SK-N-DZ (cell line): ENCODE results near the gene CAMTA1.
"Not testable (repeated sequence)": the region's sequence is repeated elsewhere in the genome, so short reads cannot be mapped to it uniquely, and the experiment has no call there.

ENCODE experiments used
- DNase-seq: peaks from one replicate; pipeline ENCODE4 v3.0.0-alpha.2; 2015; ENCODE audit warnings: low spot score

CAMTA1 gene

DNA sequence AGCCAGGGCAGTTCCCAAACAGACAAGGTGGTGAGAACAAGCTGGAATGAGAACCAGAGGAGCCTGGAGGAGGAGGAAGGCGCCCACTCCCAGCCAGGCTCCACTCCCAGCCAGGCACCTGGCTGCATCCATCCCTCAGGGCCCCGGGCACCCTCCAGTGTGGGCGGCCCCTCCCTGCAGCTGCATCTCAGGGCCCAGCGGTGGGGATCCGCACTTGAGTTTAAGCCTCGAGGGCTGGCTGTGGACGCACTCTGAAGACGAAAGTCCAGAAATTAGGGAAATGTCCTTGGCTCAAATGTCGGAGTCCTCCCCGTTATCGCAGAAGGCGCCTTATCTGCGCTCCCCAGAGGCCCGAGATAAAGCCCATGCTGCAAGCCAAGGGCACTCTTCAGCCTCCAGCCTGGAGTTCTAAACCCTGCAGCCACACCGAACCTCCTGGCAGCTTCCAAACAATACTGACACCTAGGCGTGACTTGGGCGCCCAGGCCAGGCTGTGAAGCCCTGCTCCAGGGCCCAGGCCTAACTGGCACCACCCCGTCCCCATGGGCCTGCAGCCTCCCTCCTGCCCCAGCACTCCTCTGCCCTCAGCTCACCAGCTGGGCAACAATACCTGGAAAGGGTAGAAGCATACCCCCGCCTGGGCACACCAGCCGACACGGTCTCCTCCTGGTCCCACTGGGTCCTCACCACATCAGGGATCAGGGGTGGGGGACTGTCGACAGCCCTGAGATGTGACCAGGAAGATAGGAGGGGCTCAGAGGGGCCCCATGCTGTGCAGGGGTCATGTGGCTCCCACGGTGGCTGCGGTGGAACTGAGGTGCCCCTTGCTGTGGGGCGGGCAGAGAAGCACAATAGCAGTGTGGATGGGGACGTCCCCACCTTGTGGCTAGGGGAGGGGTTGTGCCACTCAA is 801.0 kb downstream of the CAMTA1 start:
- DNase-seq = peak; percentile 58

DNA sequence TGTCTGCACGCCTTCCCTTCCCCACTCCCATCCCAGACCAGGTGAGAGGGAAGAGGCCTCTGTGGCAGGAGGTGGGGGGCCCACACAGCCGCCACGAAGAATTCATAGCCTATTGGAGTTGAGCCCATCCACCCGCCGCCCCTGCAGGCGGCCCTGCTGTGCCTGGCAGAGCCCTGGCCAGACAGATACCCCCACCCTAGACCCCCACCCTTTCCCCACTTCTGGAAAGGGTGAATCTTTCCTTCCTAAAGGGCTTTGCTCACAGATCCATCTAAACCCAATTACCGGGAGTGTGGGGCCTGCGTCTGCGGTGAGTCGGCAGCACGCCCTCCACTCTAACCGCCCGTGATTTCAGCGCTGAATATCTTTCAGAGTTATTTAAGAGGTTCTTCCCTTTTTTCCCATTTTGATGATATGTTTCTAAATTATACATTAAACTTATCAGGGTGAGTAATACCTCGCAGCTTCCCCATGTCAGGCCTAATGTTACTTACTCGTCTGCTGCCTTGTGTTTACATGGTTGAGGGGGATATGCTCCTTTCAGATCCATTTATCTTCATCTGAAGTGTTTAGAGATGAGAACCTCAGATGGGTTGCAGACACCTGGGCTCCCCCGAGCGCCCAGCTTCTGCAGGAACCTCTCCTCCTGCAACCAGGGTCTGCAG is 802.0 kb downstream of the CAMTA1 start:
- peak; percentile 85 for DNase-seq

DNA sequence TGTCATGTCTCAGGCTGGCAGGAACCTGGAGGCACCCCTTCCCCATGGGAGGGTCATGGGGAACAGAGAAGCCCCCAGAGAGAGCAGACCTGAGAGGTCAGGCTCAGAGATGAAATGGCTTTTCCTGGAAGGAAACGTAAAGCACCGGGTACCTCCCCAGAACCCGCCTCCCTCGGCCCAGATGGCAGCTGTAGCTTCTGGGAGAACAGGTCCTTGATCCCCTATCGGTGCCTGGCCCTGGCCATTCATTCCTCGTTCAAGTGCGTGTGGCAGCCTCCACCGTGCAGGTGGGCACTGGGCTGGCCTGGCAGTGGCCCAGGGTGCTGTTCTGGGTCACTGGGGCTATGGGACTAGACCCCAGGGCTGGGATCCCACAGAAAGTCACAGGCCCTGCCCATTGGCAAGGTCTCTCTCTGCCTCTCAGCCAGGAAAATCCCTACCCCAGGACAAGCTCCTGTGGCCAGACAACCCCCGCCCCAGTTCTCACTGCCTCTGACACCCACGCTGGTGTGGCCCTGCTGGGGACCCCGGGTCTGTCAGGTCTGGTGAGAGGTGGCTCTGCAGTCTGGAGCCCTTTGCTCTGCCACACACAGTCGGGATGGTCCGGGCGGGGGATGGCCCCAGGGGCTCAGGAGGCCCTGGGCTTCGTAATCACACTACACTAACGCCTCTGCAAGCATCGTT is 802.7 kb downstream of the CAMTA1 start:
- DNase-seq = no peak

DNA sequence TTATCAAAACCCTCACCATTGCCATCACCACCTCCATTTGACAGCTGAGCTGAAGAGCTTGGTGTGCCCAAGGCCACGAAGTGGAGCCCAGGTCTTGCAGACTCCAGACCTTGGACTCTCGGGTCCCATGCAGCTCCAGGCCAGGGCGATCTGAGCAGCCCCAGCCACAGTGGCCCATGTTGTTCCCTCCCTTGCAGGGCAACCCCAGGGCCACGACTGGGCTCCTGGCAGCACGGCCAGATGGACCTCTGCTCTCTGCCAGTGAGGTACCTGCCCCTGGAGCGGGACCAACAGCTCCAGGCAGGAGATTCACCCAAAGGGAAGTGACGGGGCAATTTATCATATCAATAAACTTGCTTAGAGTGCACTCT is 803.2 kb downstream of the CAMTA1 start:
- DNase-seq = no peak

DNA sequence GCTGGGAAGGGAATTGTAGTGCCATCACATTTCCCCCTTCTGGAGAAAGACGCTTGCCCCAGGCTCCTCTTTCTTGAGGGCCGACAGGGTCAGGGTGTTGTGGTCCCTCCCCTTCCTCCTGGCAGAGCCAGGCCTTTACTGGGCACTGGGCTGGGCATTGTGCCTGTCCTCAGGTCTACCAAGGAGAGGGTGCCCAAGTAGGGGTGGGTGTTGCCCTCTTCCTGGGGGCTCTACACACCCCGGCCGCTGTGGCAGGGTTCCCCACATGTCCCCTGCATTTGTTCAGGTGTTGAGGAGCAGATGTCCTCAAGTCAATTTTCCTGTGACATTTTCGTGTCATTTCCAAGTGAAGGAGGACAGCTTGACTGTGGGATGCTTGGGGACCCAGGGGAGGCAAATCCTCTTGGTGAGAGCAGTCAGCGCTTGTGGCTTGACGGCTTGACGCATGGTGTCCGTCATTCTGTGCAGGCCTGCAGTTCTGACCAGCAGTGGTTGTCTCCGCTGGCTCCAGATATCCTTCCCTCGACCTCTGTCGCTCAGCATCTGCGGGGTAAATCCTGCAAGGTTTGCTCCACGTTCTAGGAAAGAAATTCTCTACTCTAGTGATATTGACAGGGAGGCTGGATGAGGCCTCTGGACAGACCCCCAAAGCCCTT is 804.0 kb downstream of the CAMTA1 start:
- DNase-seq = no peak

DNA sequence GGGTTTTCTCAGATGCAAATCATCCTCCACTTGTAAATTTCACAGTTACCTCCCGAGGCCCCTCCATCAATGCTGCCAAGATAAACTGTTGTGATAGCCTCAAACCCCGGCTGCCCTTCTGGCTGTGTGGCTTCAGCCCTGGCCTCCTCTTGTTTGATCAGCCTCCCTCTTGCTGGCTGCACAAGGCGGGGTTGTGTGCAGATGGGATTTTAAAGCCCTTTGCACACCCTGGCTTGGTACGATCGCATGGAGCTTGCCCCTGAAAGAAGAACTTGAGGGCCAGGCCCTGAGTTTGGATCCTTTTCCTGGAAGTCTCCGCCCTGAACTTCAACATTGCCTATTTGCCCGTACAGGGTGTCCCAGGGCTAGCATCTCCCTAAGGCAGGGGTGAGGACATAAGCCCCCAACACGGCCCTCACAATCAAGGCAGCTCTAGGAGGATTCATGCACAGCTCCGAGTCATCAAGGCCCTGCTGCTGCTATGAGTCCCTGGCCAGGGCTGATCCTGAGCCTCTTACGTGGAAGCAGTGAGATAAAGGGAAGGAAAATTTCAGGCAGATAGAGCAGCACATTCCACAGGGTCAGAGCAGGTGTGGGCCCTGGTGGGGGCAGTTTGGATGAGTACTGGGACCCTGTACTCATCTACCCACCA is 804.6 kb downstream of the CAMTA1 start:
- DNase-seq = no peak

DNA sequence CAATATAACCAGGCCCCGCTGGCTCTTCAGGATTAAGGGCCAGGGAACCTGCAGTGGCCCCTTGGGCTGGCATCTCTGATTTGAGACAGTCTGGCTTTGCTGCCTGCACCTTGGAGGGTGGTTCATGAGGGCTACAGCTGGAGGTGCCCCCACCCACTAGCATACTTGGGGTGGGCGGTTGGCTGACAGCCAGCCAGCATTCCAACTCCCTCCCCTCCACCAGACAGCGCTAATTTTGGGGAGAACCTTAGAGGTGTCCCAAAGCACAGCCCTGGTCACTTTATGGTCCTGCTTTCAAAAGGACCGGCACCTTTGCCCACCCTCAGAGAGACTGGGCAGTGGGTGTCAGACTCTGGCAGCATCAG is 805.2 kb downstream of the CAMTA1 start:
- DNase-seq = no peak

DNA sequence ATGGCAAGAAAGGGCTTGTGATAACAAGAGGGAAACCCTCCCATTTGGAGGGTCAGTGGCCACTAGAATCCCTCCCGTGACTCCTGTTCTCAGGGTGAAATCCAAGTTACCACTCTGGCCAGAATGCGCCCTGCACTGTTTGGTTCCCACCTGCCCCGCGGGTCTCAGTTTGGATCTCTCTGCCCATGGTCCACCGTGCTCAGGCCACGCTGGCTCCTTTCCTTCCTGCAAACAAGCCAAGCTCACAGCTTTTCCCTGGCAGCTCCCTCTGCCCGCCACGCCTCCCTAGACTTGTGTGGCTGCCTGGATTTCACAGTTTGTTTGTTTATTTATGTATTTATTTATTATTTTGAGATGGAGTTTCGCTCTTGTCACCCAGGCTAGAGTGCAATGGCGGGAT is 806.3 kb downstream of the CAMTA1 start:
- no peak for DNase-seq

DNA sequence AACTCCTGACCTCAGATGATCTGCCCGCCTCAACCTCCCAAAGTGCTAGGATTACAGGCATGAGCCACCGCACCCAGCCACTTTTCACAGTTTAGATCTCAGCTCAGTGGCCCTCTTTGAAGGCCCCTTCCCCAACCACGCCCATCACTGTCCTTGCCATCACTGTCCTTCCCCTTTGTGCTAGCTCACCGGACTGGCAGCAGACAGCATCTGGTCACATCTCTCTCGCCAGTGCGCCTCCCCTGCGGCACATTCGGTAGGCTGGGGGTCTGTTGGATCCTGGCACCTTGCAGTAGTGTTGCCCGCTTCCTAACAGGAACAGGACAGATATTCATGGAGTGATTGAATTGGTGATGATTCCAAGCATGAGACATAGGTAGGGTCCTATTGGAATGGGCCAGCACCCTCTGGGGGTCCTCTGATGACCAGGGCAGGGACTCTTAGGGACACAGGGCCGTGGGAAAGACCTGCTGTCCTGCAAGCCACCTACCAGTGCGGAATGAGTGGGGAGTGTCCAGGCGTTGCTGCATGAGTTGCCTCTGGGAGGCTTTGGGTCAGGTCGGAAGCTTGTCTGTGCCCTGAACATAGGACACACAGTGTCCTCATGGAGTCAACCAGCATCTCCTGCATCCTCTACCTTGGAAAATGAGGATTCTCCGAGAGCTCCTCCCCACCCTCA is 807.0 kb downstream of the CAMTA1 start:
- no peak for DNase-seq

DNA sequence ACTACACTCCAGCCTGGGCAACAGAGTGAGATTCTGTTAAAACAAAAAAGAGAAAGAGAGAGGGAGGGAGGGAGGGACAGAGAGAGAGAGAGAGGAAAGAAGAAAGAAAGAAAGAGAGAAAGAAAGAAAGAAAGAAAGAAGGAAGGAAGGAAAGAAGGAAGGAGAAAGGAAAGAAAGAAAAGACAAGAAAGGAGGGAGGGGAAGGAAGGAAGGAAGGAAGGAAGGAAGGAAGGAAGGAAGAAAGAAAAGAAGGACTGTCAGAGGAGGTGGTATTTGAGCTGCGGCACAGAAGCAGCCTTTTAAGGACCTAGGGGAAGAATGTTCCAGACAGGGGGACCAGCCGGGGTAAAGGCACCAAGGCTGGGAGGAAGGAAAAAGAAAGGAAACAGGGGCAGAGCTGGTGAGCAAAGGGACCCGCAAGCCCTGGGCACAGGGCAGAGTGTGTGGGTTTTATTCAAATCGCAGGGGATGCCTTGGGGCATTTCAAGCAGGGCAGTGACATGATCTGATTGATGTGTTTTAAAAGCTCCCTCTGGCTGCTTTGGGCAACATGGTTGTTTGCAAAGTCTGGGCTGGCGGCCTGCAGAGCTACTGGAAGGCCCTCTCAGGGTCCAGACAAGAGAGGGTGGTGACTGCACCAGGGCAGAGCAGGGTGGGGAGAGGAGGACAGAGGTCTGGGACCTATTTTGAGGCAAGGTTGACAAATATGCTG is 808.9 kb downstream of the CAMTA1 start:
- no peak for DNase-seq

DNA sequence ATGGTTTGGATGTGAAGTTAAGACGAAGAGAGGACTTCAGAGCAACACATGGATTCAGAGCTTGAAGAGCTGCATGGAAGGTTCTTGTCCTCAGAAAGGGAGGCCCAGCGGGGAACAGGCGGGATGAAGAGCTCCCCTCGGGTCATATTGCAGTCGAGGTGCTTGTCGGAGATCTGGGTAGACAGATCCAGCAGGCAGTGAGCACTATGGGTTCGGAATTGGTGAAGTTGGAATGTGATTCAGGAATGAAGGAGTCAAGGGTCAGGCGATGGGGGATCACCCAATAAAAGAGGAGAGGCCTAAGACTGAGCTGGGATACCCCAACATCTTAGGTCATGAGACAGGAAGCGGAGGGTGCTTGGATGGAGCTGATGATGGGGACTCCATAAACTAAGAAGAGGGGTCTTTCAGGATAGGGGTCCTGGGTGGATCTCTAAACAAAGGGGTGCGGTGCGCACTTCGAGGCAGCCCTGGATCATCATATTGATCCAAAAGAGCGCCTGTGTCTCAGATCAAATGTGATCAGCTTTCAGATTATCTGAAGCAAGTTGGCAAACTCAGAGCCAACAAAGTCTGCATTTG is 809.6 kb downstream of the CAMTA1 start:
- DNase-seq = no peak

DNA sequence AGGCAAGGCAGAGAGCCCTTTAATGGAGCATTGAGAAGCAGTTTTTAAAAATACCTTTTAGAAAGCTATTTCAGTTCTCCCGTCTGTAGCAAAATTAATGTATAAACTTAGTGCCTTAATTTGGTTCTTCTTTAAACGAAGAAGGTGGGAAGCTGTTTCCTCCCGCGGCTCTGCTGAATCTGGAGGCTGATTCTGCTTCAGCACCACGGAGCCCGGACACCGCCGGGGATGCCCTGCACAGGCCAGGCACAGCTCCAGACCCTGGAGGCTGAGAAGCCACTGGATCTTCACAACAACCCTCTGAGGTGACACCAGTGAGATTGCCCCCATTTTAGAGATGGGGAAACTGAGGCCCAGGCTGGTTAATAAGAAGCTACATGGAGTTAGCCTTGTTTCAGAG is 810.1 kb downstream of the CAMTA1 start:
- no peak for DNase-seq

DNA sequence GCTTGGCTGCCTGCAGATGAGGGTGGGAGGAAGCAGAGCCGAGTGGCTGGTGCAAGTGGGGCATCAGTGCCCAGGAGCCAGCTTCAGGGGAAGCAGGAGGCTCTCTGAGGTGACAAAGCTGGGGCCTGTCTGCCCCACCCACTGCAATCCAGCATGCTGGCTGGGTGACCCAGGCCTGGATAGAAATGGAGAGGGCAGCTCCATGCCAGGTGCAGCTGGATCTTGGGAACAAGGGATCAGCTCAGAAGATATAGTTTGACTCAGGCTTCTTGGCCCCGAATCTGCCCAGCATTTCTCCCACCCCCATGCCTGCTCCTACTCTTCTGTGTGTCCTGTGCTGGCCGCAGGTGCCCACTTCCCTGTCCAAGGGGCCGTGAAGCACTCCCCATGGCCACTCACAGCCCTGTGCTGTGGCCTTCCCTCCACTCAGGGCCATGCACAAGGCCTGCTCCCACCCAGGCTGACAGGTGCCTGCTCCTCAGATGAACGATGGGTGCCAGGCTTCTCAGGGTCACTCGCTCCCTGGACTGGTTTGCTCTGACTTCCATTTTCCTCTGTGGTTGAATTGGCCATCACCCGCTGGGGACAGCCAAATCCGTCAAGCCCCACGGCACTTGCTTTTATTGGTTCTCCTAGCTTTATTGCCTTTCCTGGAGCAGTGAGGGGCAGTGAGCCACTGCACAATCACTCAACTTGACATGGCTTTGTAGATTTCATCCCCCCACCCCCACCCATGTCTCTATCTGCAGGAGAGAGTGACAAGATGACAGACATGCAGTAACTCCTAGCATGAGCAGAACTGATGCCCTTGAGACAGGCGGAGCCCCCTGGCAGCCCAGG is 811.1 kb downstream of the CAMTA1 start:
- no peak for DNase-seq

DNA sequence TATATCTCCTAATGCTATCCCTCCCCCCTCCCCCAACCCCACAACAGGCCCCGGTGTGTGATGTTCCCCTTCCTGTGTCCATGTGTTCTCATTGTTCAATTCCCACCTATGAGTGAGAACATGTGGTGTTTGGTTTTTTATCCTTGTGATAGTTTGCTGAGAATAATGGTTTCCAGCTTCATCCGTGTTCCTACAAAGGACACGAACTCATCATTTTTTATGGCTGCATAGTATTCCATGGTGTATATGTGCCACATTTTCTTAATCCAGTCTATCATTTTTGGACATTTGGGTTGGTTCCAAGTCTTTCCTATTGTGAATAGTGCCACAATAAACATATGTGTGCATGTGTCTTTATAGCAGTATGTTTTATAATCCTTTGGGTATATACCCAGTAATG is 812.8 kb downstream of the CAMTA1 start:
- DNase-seq = not testable (repeated sequence)

DNA sequence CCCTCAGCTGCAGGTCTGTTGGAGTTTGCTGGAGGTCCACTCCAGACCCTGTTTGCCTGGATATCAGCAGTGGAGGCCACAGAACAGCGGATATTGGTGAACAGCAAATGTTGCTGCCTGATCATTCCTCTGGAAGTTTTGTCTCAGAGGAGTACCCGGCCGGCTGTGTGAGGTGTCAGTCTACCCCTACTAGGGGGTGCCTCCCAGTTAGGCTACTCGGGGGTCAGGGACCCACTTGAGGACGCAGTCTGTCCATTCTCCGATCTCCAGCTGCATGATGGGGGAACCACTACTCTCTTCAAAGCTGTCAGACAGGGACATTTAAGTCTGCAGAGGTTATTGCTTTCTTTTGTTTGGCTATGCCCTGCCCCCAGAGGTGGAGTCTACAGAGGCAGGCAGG is 819.7 kb downstream of the CAMTA1 start:
- not testable (repeated sequence) for DNase-seq

DNA sequence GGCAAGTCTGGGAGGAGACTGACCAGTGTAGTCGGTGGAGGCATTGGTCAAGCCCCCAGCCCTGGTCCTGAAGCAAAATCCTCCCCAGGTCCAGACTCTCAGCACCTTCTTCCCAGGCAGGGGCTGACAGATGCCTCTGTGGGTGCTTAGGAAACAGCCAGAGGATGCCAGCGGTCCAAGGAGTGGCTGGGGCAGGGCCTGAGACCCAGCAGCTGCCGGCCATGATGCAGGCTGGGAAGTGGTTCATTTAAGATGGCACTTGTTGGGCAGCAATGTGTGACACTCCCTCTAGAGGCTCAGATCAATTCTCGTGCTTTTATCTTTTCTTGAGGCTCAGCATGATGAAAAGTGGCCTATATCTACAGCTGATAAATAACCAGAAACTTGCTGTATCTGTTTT is 820.8 kb downstream of the CAMTA1 start:
- no peak for DNase-seq

DNA sequence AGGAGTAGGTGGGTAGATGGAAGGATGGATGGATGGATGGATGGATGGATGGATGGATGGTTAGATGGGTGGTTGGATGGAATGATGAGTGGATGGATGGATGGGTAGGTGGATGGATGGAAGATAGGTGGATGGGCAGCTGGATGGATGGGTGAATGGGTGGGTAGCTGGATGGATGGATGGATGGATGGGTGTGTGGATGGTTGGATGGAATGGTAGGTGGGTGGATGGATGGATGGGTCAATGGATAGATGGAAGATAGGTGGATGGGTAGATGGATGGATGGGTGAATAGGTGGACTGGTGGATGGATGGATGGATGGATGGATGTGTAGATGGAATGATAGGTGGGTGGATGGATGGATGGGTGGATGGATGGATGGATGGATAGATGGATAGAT is 821.8 kb downstream of the CAMTA1 start:
- no peak for DNase-seq

DNA sequence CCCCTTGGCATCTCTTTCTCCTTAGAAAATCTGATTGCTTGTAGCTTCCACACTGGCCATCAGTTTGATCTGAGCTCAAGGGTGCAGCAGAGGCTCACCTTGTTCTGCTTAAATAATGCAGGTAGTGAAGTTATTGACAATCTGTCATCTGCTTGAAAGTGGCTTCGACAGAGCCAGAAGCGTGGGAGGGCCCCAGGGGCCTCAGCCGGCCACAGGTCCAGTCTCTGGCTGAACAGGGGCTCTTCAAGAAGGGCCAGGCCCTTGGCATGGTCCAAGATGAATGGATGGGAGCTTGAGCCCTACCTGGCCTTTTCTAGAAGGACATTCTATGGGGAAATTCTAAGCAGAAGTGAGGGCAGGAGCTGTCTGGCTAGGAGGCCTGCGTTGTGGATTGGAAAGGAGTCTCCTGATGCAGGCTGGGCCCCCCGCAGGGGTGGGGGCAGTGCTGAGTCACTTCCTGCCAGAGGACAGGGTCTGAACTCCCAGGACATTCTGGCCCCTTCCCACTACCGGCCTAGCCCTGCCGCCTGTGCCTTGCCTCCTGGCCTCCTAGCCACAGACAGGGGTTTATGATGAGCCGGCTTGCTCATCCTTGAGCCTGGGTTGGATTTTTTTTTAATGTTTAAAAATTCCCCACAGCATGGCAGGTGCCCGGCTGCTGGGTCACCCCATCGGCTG is 823.5 kb downstream of the CAMTA1 start:
- no peak for DNase-seq
